ENCODE results near the gene BCL2. TPM values are rescaled to one million over a fixed set of nuclear protein-coding genes. Genes with fewer than 3 reads are reported as not detected.

The BCL2 gene
- total and polyA plus RNA-seq, 9 of the 15 experiments (the other 6 are each of a cell fraction or from before 2014, with no cell fraction given) = 0.10 to 1.1 (median 0.65) TPM

- TF ChIP-seq PHTF2 (CRISPR knock-in tag; IDR thresholded peaks at IDR 0.05) = no peak
These were observed 113.0 kb downstream of the BCL2 start (continued) for GRCh38 chr18:63206433-63207142.

GRCh38 chr18:63205791-63206252 lies 113.7 kb downstream of the BCL2 start:
- ATAC-seq = peak; percentile 61
- Histone ChIP-seq H3K27me3 (ENCODE audit: control insufficient read depth in 2 of 2, insufficient read depth in 2 of 2, low read length in 2 of 2) (no peaks in the 10 kb centered on the region), H3K79me2 (ENCODE audit: control insufficient read depth, insufficient read depth, low read length) (no peaks in the 10 kb centered on the region), H4K20me1 (replicated peaks; ENCODE audit: control insufficient read depth, insufficient read depth, low read length) (no peaks in the 10 kb centered on the region), H2AFZ (ENCODE audit: low read depth, low read length) (no peak overlapping the region), H3K36me3 (ENCODE audit: control insufficient read depth, insufficient read depth, low read length) (no peaks in the 10 kb centered on the region), H3K9ac (ENCODE audit: insufficient read depth in 1 of 2, low read depth in 2 of 2, low read length in 2 of 2) (no peak overlapping the region; a peak in 1 of 4 replicates), H3K9me3 (replicated peaks; ENCODE audit: control insufficient read depth, insufficient read depth, low read depth, low read length) (no peaks in the 10 kb centered on the region), H3K4me1 (replicated peaks in 1 of 2; ENCODE audit: control insufficient read depth in 2 of 2, insufficient read depth in 2 of 2, low read length in 2 of 2) (peaks cover 0 to 4% of the 10 kb centered on the region in 2 experiments; a peak in 2 of 5 replicates), H3K27ac (ENCODE audit: extremely low read depth, low read depth, low read length) (peak overlapping the region; percentile 28; the same call in 1 of the 3 replicates), H3K9me1 (ENCODE audit: control insufficient read depth, insufficient read depth, low read length) (no peaks in the 10 kb centered on the region), H3K4me3 (no peak overlapping the region), H3K4me2 (ENCODE audit: insufficient read depth, low read length) (no peak overlapping the region)
- in situ Hi-C loops (cut with MboI) (no loop called here), intact Hi-C loops (cut with micrococcal nuclease) (no loop called here)
- no peak for FAIRE-seq
- DNase-seq (ENCODE audit: extremely low read depth in 1 of 4, low spot score in 3 of 4) = no peak
- no TSS peak for BruUV-seq (replicated peaks)
- no peak for TF ChIP-seq COPS2 (conservative IDR thresholded peaks at IDR 0.05)
- TF ChIP-seq EHMT2 (IDR thresholded peaks at IDR 0.05) = no peak
- TF ChIP-seq EP400 (IDR thresholded peaks at IDR 0.05) = no peak
- peak; percentile 48; the same call in 1 of the 2 replicates for TF ChIP-seq CTBP1 (IDR thresholded peaks at IDR 0.05; ENCODE audit: borderline replicate concordance)
- no peak for TF ChIP-seq RBM25 (IDR thresholded peaks at IDR 0.05; ENCODE audit: low read depth, low read length, severe bottlenecking)
- no peak for TF ChIP-seq ESRRB (CRISPR knock-in tag; IDR thresholded peaks at IDR 0.05; ENCODE audit: borderline replicate concordance)
- ChIA-PET CTCF (ENCODE audit: low intra/inter-chr PET ratio) (no interaction called here), POLR2A (interaction anchor here (1.1 kb wide), 1 partner anchor 8 kb away, joined by 3 read pairs; no protein-coding TSS in a partner anchor)
- WGBS (ENCODE audit: insufficient coverage, low coverage, missing lambda C conversion rate) = 10% methylated on average over 4 of the region's 6 CpGs

Measured in K562 (cell line).